Gastroesophageal sphincter (tissue), 3 donors: ENCODE data around the gene TNFRSF17.

Experiments used
- CTCF ChIP-seq, 4 experiments: fragments of 200-600 bp in 2 of 4; fragments of 450-650 bp in 2 of 4; sonication (generic) in 1 of 4; IDR thresholded peaks; one replicate each; pipeline ENCODE4 v1.5.1; 2017 to 2019; ENCODE audit warnings: antibody characterized with exemption in 4 of 4, mild to moderate bottlenecking in 2 of 4, moderate library complexity in 2 of 4
- EP300 ChIP-seq: sonication (generic); formaldehyde crosslinking; IDR thresholded peaks from one replicate; pipeline ENCODE4 v1.6.1; 2017; ENCODE audit warnings: antibody characterized with exemption, mild to moderate bottlenecking
- POLR2A ChIP-seq, 2 donors: fragments of 450-650 bp; IDR thresholded peaks; one replicate each; pipeline ENCODE4 v1.6.1; 2017; ENCODE audit warnings: antibody characterized with exemption in 2 of 2, mild to moderate bottlenecking in 2 of 2, moderate library complexity in 1 of 2
- POLR2AphosphoS5 ChIP-seq: sonication (generic); formaldehyde crosslinking; IDR thresholded peaks from one replicate; pipeline ENCODE4 v1.6.1; 2017; ENCODE audit warnings: antibody characterized with exemption

GRCh38 chr16:12009462-12009861 is 44.5 kb downstream of the TNFRSF17 start:
- TF ChIP-seq CTCF (IDR thresholded peaks at IDR 0.05) (no peak), POLR2AphosphoS5 (no peak), EP300 (no peak), POLR2A (IDR thresholded peaks at IDR 0.05) (no peak)
